DOHH2 (cell line): ENCODE measurements around the gene PTPRC.

Source experiments
- EZH2phosphoT487 ChIP-seq: fragments of 200-600 bp; sonication (generic); IDR thresholded peaks from 2 replicates; pipeline ENCODE4 v1.6.1; 2017; ENCODE audit warnings: borderline replicate concordance, mild to moderate bottlenecking, antibody characterized with exemption, low read length, moderate library complexity, mixed read lengths
- TF ChIP-seq, protein P1 (sequence below): fragments of 200-600 bp; sonication (generic); IDR thresholded peaks from one replicate; pipeline ENCODE4 v1.5.1; 2014; ENCODE audit warnings: antibody characterized with exemption, mild to moderate bottlenecking, low read depth, low read length; ENCODE audit not compliant: poor library complexity, severe bottlenecking

DNA sequence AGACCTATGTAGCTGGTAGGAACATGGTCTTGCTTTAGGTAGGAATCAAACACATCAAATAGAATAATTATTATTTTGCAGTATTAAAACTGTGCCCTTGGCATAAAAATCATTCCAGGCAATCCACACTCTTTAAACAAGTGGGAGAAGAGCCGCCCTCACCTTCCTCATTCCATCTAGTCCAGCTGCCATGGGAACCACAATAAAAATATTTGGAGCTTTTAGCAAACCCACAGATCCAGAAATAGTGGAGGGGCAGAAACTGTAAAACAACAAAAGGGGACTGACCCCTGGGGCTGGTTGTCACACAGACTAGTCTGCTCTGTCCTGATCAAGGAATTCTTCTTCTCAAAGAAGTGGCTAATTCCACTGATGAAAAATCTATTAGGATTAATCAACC, 61.6 kb downstream of the PTPRC start:
- TF ChIP-seq, protein P1, sequence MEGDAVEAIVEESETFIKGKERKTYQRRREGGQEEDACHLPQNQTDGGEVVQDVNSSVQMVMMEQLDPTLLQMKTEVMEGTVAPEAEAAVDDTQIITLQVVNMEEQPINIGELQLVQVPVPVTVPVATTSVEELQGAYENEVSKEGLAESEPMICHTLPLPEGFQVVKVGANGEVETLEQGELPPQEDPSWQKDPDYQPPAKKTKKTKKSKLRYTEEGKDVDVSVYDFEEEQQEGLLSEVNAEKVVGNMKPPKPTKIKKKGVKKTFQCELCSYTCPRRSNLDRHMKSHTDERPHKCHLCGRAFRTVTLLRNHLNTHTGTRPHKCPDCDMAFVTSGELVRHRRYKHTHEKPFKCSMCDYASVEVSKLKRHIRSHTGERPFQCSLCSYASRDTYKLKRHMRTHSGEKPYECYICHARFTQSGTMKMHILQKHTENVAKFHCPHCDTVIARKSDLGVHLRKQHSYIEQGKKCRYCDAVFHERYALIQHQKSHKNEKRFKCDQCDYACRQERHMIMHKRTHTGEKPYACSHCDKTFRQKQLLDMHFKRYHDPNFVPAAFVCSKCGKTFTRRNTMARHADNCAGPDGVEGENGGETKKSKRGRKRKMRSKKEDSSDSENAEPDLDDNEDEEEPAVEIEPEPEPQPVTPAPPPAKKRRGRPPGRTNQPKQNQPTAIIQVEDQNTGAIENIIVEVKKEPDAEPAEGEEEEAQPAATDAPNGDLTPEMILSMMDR = no peak
- no peak for TF ChIP-seq EZH2phosphoT487
